HG03565 (cell line): ENCODE data around the gene MRPS15.

ENCODE experiments used
- ATAC-seq: cut with Tn5 transposase; IDR thresholded peaks from one replicate; pipeline ENCODE4 v1.9.1; 2021; ENCODE audit warnings: mild to moderate bottlenecking, moderate library complexity; ENCODE audit not compliant: unreplicated experiment

Gene MRPS15

GRCh38 chr1:36464605-36465393 is 615 bp upstream of the MRPS15 start:
- ATAC-seq: peak; percentile 4

- no peak for ATAC-seq
Measured at GRCh38 chr1:36463463-36463802, 751 bp downstream of the MRPS15 start.

- no peak for ATAC-seq
Measured at GRCh38 chr1:36458910-36459309, 5.3 kb downstream of the MRPS15 start.

GRCh38 chr1:36457691-36458090 is 6.5 kb downstream of the MRPS15 start:
- no peak for ATAC-seq

GRCh38 chr1:36456391-36456928 is 7.7 kb downstream of the MRPS15 start:
- ATAC-seq: no peak

- no peak for ATAC-seq
Measured at GRCh38 chr1:36455386-36455785, 8.8 kb downstream of the MRPS15 start.

- no peak for ATAC-seq
Measured at GRCh38 chr1:36453600-36454388, 10.4 kb downstream of the MRPS15 start.

- ATAC-seq: no peak
Measured at GRCh38 chr1:36453051-36453450, 11.1 kb downstream of the MRPS15 start.

GRCh38 chr1:36450919-36451305 is 13.3 kb downstream of the MRPS15 start:
- no peak for ATAC-seq

GRCh38 chr1:36450270-36450918 is 13.8 kb downstream of the MRPS15 start, which contains the start of gene OSCP1:
Gene OSCP1 (minus strand): TSS chr1:36450451. CDS start chr1:36450369, 82 bp downstream.
- peak; percentile 93 for ATAC-seq

- no peak for ATAC-seq
Measured at GRCh38 chr1:36448530-36449056, 15.6 kb downstream of the MRPS15 start.

GRCh38 chr1:36447450-36447849 is 16.7 kb downstream of the MRPS15 start:
- ATAC-seq: no peak

GRCh38 chr1:36446746-36447145 is 17.4 kb downstream of the MRPS15 start:
- no peak for ATAC-seq

GRCh38 chr1:36446271-36446670 is 17.9 kb downstream of the MRPS15 start:
- no peak for ATAC-seq

- no peak for ATAC-seq
Measured at GRCh38 chr1:36443297-36443696, 20.9 kb downstream of the MRPS15 start.

- no peak for ATAC-seq
Measured at GRCh38 chr1:36442337-36442736, 21.8 kb downstream of the MRPS15 start.

GRCh38 chr1:36440646-36441045 is 23.5 kb downstream of the MRPS15 start:
- ATAC-seq: no peak

GRCh38 chr1:36440044-36440443 is 24.1 kb downstream of the MRPS15 start:
- ATAC-seq: no peak

GRCh38 chr1:36438715-36439114 is 25.5 kb downstream of the MRPS15 start:
- no peak for ATAC-seq

- no peak for ATAC-seq
Measured at GRCh38 chr1:36436821-36437220, 27.4 kb downstream of the MRPS15 start.

- ATAC-seq: no peak
Measured at GRCh38 chr1:36433102-36433501, 31.1 kb downstream of the MRPS15 start.
